Smooth muscle cell (in vitro differentiated cells): ENCODE data around the gene DNAJB1. TPM values are rescaled to one million over a fixed set of nuclear protein-coding genes. Genes with fewer than 3 reads are reported as not detected.
"Not testable (repeated sequence)": the region's sequence is repeated elsewhere in the genome, so short reads cannot be mapped to it uniquely, and the experiment has no call there.

Source experiments
- DNase-seq: peaks from one replicate; lab custom pipeline; 2025; ENCODE audit not compliant: unreplicated experiment; lab: John Stamatoyannopoulos, UW
- H2AFZ ChIP-seq: fragments of 200-600 bp; sonication (generic); 2 replicates; pipeline ENCODE4 v1.6.0; 2016; ENCODE audit warnings: antibody characterized with exemption, low read depth, mild to moderate bottlenecking
- H3F3A ChIP-seq: fragments of 200-600 bp; sonication (generic); 2 replicates; pipeline ENCODE4 v1.6.0; 2017; ENCODE audit warnings: antibody characterized with exemption, low read depth
- H3K27ac ChIP-seq: fragments of 200-600 bp; sonication (generic); 2 replicates; pipeline ENCODE4 v1.5.1; 2016; ENCODE audit warnings: low read depth, mild to moderate bottlenecking
- H3K27me3 ChIP-seq: fragments of 200-600 bp; sonication (generic); 2 replicates; pipeline ENCODE4 v1.6.1; 2016; ENCODE audit warnings: low read depth, mild to moderate bottlenecking
- H3K36me3 ChIP-seq: fragments of 200-600 bp; sonication (generic); 2 replicates; pipeline ENCODE4 v1.5.1; 2016; ENCODE audit warnings: low read depth
- H3K4me1 ChIP-seq: fragments of 200-600 bp; sonication (generic); 2 replicates; pipeline ENCODE4 v1.5.1; 2016; ENCODE audit warnings: low read depth
- H3K4me2 ChIP-seq: fragments of 200-600 bp; sonication (generic); 2 replicates; pipeline ENCODE4 v1.6.0; 2016; ENCODE audit warnings: mild to moderate bottlenecking
- H3K4me3 ChIP-seq: fragments of 200-600 bp; sonication (generic); 2 replicates; pipeline ENCODE4 v1.5.1; 2016; ENCODE audit warnings: mild to moderate bottlenecking
- H3K79me2 ChIP-seq: fragments of 200-600 bp; sonication (generic); 2 replicates; pipeline ENCODE4 v1.6.0; 2016; ENCODE audit warnings: low read depth, mild to moderate bottlenecking
- H3K9ac ChIP-seq: fragments of 200-600 bp; sonication (generic); 2 replicates; pipeline ENCODE4 v1.6.0; 2016; ENCODE audit warnings: low read depth
- H3K9me3 ChIP-seq: fragments of 200-600 bp; sonication (generic); replicated peaks from 2 replicates; pipeline ENCODE4 v1.5.1; 2016; ENCODE audit warnings: low read depth
- H4K20me1 ChIP-seq: fragments of 200-600 bp; sonication (generic); 2 replicates; pipeline ENCODE4 v1.6.0; 2016; ENCODE audit warnings: low read depth
- WGBS: methylation state at CpG from one replicate; pipeline ENCODE4 v1.1.7; 2016; ENCODE audit warnings: low lambda C conversion rate; 5-methylcytosine and 5-hydroxymethylcytosine counted together
- polyA plus RNA-seq: library from polyadenylated mRNA; unstranded; fragments of >200 nt; fragmentation: Nextera tagmentation; extraction: Ambion mirVana; gene quantifications from 2 replicates; pipeline ENCODE4 v1.2.1, GENCODE V29; 2016
- total RNA-seq: library from RNA; depleted of rRNA; stranded (reverse); fragments of >200 nt; gene quantifications from 2 replicates; pipeline ENCODE4 v1.2.3, GENCODE V29; 2014
- TF ChIP-seq, protein P1 (sequence below): fragments of 200-600 bp; sonication (generic); IDR thresholded peaks from 2 replicates; pipeline ENCODE4 v1.5.1; 2017; ENCODE audit warnings: borderline replicate concordance, mild to moderate bottlenecking, antibody characterized with exemption; ENCODE audit not compliant: insufficient read depth, poor library complexity, severe bottlenecking

The DNAJB1 gene
- total and polyA plus RNA-seq, 2 experiments from 2014 or later: 114 to 152 TPM

DNA sequence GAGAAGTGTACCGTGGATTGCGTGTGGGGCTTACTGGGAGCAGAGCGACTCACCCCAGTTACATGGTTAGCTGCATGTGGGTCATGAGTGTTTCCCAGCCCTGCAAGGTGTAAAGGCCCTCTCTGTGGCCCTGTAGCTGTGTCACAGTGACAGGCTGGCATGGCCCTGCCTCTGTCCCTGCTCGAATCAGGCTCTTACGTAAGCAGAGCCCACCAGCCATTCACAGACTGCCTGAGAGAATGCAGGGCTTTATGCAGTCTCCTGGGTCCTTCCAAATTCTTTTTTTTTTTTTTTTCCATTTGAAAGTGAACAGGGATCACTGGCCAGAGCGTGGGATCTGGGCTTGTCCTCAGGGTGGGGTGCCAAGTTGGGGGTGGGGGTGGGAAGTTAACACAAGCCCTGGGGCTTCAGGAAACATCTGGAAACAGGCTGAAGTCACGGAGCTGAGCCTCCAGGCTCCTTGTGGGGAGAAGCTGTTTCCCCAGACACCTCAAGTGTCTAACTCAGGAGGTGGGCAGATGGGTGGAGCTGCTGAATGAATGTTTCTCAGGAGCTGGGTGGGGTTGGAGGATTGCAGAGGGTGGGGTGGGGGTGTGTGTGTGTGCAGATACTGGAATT lies 24.6 kb upstream of the DNAJB1 start:
- no peaks in the 10 kb centered on the region for H3F3A ChIP-seq
- H3K9me3 ChIP-seq: no peaks in the 10 kb centered on the region
- no peaks in the 10 kb centered on the region for H3K36me3 ChIP-seq
- H3K79me2 ChIP-seq: peaks cover 44% of the 10 kb centered on the region
- no peak for DNase-seq
- H3K4me2 ChIP-seq: no peak overlapping the region
- no peak overlapping the region for H3K4me3 ChIP-seq
- 54% methylated on average over 7 of the region's 7 CpGs for WGBS
- TF ChIP-seq, protein P1, sequence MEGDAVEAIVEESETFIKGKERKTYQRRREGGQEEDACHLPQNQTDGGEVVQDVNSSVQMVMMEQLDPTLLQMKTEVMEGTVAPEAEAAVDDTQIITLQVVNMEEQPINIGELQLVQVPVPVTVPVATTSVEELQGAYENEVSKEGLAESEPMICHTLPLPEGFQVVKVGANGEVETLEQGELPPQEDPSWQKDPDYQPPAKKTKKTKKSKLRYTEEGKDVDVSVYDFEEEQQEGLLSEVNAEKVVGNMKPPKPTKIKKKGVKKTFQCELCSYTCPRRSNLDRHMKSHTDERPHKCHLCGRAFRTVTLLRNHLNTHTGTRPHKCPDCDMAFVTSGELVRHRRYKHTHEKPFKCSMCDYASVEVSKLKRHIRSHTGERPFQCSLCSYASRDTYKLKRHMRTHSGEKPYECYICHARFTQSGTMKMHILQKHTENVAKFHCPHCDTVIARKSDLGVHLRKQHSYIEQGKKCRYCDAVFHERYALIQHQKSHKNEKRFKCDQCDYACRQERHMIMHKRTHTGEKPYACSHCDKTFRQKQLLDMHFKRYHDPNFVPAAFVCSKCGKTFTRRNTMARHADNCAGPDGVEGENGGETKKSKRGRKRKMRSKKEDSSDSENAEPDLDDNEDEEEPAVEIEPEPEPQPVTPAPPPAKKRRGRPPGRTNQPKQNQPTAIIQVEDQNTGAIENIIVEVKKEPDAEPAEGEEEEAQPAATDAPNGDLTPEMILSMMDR: no peak
- no peaks in the 10 kb centered on the region for H3K4me1 ChIP-seq
- no peak overlapping the region for H3K9ac ChIP-seq
- H4K20me1 ChIP-seq: peaks cover 75% of the 10 kb centered on the region
- H2AFZ ChIP-seq: no peak overlapping the region
- no peaks in the 10 kb centered on the region for H3K27me3 ChIP-seq
- H3K27ac ChIP-seq: no peak overlapping the region

DNA sequence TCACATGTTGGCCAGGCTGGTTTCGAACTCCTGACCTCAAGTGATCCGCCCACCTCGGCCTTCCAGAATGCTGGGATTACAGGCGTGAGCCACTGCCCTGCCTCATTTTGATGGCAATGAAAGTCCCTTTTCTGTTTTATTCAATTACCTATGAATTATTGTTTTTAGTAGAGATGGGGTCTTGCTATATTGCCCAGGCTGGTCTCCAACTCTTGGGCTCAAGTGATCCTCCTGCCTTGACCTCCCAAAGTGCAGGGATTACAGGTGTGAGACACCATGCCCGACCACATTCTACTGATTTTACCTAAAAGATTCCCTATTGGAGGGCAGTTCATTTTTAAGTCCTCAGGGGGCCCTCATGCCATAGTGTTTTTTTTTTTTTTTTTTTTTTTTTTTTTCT lies 23.8 kb upstream of the DNAJB1 start:
- not testable (repeated sequence) for H3K4me1 ChIP-seq, DNase-seq, H3K9me3 ChIP-seq, H2AFZ ChIP-seq, H3K27ac ChIP-seq, H3K36me3 ChIP-seq, H3K4me3 ChIP-seq, H3F3A ChIP-seq, H3K9ac ChIP-seq, H3K27me3 ChIP-seq, H3K4me2 ChIP-seq
- whole genome bisulfite sequencing: 77% methylated on average over 5 of the region's 5 CpGs
- peaks cover 36% of the 10 kb centered on the region for H3K79me2 ChIP-seq
- peaks cover 76% of the 10 kb centered on the region for H4K20me1 ChIP-seq

DNA sequence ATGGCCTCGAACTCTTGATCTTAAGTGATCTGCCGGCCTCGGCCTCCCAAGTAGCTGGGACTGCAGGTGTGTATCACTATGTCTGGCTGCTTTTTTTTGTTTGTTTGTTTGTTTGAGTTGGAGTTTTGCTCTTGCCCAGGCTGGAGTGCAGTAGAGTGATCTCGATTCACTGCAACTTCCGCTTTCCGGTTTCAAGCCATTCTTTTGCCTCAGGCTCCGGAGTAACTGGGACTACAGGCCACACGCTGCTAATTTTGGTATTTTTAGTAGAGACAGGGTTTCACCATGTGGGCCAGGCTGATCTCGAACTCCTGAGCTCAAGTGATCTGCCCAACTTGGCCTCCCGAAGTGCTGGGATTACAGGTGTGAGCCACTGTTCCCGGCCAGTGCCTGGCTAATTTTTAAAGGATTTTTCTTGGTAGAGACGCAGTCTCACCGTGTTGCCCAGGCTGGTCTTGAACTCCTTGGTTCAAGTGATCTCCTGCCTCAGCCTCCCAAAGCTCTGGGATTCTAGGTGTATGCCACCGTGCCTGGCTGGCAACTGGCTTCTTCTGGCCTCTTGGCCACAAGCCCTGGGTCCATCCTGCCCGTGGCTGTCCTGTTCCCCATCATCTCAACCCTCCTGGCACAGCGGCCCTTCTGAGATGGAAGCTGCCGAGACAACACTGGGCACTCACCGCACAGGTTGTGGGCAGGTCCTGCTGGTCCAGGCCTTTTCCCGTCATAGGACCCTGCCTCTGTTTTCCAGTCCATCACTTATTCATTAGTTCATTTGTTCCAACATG lies 22.7 kb upstream of the DNAJB1 start:
- H3K27ac ChIP-seq: no peak overlapping the region
- WGBS: 94% methylated on average over 19 of the region's 19 CpGs

More for the DNA sequence above, 22.7 kb upstream of the DNAJB1 start:
- Histone ChIP-seq H3K4me3 (no peak overlapping the region), H3F3A (peaks cover 1% of the 10 kb centered on the region), H3K36me3 (no peaks in the 10 kb centered on the region), H3K4me2 (no peak overlapping the region), H3K79me2 (peaks cover 29% of the 10 kb centered on the region), H3K9me3 (no peaks in the 10 kb centered on the region), H4K20me1 (peaks cover 75% of the 10 kb centered on the region), H3K9ac (no peak overlapping the region), H3K27me3 (no peaks in the 10 kb centered on the region), H2AFZ (no peak overlapping the region), H3K4me1 (no peaks in the 10 kb centered on the region)
- DNase-seq: no peak
- TF ChIP-seq, protein P1: no peak
